ACHN (cell line): ENCODE data around the gene SERPINB1.
A peak's percentile ranks its signal among the peaks of the same experiment; 100 is the strongest.
"Not testable (repeated sequence)": the region's sequence is repeated elsewhere in the genome, so short reads cannot be mapped to it uniquely, and the experiment has no call there.

Experiments used
- DNase-seq: peaks from one replicate; pipeline ENCODE4 v3.0.0-alpha.2; 2015
- in situ Hi-C: cut with HindIII; loops from 2 replicates; pipeline ENCODE4 v1.10.0; 2017; ENCODE audit warnings: low sequenced_read_pairs, low pct_ligation_motif_present, low pct_unique_long_range_greater_than_20kb

The SERPINB1 gene

DNA sequence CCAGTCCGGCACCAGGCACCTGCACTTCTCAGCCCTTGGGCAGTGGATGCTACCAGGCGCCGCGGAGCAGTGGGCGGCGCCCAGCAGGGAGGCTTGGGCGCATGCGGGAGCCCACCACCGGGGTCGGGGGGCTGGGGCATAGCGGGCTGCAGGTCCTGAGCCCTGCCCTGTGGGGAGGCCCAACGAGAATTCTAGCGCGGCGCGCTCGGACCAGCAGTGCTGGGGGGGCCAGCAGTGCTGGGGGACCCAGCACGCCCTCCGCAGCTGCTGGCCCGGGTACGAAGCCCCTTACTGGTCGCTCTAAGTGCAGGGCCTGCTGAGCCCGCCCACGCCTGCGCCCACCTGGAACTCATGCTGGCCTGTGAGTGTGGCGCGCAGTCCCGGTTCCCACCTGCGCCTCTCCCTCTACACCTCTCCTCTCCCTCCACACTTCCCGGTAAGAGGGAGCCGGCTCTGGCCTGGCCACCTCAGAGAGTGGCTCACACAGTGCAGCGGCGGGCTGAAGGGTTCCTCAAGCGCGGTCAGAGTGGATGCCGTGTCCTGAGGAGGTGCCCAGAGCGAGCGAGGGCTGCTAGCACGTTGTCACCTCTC is 28.5 kb upstream of the SERPINB1 start:
- DNase-seq = no peak
- in situ Hi-C loops = no loop called here

DNA sequence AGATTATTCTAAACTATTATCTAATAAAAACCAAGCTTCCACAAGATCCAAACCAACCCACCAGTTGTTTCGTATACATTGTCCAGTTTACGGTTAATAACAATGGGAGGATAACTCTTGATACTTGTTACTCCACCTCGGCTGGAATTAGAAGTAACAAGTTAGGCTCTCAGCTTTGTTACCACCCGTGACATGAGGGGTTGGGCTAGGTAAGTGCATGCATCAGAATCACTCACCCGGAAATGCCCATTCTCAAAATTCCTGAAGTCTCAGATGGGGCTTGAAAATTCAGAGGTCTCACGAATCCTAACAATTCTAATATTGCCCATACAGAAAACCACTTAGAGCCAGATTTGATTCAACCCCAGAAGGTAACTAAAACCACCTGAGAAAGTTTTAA is 27.0 kb upstream of the SERPINB1 start:
- no peak for DNase-seq
- in situ Hi-C loops = no loop called here

DNA sequence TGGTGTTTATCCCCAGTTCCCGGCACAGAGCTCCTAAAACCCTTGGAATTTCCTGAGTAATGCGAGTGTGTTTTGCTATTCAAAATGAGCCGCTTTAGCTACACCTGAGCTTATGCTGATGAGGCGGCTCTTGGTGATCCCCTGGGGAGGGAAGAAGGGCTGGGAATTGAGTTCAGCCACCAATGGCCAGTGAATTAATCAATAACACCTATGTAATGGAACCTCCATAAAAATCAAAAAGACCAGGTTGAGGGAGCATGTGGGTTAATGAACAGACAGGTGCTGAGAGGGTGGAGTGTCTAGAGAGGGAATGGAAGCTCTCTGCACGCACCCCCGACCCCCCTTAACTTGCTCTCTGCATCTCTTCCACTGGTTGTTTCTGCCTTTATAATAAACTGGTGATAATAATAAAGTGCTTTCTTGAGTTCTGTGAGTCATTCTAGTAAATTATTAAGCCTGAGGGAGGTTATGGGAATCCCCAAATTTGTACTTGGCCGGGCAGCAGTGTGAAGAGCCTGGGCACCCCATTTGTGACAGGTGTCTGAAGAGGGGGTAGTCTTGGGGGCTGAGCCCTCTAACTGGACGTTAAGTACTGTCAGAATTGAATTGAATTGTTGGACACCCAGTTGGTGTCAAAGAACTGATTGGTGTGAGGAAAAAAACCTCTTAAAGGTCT is 24.6 kb upstream of the SERPINB1 start:
- in situ Hi-C loops = no loop called here
- DNase-seq = peak; percentile 62

DNA sequence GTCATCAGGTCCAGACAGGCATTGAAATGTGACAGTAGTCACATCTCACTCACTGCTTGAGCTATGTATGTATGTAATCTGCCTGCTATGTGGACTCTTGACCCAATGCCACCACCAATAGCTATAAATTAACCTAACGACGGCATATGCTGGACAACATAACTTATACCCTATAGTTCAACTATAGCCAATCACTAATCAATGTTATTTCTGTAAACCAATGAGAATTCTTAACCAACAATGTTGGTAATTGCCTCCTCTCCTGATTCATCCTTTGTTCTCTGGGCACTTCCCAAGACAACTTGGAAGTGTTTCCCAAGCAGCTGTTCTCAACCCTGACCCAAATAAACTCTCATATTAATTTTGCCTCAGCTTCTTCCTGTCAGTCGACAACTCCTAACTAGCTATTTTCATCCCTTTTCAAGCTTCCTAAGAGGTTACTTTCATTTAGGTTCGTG is 24.1 kb upstream of the SERPINB1 start:
- in situ Hi-C loops = no loop called here
- peak; percentile 18 for DNase-seq

DNA sequence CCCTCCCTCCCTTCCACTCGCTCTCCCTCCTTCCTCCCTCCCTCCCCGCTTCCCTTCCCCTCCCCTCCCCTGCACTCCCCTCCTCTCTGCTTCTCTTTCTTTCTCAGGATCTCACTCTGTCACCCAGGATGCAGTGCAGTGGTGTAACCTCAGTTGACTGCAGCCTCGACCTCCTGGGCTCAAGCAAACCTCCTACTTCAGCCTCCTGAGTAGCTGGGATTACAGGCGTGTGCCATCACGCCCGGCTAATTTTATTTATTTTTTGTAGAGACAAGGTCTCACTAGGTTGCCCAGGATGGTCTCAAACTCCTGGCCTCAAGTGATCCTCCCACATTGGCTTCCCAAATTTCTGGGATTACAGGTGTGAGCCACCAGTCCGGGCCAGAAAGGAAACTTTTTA is 23.6 kb upstream of the SERPINB1 start:
- DNase-seq = no peak
- in situ Hi-C loops = no loop called here

DNA sequence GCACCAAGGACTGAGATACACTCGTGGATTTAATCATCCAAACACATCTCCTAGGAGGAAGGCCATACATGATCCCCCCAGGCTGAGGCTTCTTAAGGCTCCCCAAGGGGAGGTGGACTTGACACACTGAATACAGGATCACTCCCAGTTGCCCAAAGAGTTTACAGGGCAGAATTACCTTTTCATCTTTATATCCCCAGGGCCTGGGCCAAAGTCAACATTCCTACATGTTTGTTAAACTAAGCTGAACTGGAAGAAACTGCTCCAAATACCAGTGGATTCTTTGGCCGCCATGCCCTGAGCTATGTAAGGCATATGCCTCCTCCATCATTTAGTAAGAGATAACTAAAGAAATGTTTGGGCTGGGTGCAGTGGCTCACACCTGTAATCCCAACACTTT is 22.2 kb upstream of the SERPINB1 start:
- in situ Hi-C loops = no loop called here
- DNase-seq = no peak

DNA sequence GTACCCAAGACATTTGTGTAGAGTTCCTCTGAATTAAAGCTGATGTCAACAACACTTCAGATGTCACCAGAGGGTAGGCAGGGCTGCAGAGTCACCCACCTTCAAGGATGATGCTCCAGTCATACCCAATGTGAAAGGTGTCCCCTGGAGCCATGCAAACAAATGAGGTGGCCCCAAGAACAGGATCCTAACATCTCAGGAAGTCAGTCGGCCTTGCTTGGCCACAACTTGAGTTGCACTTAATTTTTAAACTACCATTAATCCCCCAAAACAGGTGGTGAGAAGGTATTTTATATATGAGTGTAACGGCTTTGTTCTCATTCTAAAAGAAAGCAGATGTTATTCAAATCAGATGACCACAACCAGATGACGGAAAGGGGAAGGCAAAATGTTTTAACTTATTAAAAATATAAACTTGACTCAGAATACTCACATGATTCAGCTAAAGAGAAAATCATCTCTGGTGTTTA is 21.1 kb upstream of the SERPINB1 start:
- in situ Hi-C loops = no loop called here
- DNase-seq = no peak

DNA sequence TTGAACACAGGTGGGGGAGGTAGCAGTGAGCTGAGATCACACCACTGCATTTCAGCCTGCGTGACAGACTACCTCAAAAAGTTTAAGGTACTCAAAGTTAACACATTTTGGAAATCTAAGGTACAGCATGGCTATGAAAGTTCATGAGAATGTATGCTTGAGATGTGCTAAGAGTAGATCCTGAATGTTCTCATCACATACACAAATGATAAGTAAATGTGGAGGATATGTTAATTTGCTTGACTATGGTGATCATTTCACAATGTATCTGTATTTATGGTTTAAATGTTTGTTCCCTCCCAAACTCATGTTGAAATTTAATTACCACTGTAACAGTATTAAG is 20.1 kb upstream of the SERPINB1 start:
- DNase-seq = no peak
- in situ Hi-C loops = no loop called here

DNA sequence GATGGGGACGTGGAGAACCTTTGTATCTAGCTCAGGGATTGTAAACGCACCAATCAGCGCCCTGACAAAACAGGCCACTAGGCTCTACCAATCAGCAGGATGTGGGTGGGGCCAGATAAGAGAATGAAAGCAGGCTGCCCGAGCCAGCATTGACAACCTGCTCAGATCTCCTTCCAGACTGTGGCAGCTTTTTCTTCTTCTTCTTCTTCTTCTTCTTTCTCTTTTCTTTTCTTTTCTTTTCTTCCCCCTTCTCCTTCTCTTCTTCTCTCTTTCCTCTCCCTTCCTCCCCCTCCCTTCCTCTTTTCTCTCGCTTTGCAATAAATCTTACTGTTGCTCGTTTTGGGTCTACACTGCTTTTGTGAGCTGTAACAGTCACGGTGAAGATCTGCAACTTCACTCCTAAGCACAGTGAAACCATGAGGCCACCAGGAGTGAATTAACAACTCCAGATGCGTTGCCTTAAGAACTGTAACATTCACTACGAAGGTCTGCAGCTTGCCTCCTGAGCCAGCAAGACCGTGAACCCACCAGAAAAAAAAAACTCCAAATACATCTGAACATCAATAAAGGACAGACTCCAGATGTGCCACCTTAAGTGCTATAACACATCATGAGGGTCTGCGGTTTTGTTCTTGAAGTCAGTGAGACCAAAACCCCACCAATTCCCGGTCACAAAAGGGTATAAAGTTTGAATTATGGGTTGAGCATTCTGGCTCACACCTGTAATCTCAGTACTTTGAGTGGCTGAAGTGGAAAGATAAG is 19.6 kb upstream of the SERPINB1 start:
- DNase-seq = no peak

DNA sequence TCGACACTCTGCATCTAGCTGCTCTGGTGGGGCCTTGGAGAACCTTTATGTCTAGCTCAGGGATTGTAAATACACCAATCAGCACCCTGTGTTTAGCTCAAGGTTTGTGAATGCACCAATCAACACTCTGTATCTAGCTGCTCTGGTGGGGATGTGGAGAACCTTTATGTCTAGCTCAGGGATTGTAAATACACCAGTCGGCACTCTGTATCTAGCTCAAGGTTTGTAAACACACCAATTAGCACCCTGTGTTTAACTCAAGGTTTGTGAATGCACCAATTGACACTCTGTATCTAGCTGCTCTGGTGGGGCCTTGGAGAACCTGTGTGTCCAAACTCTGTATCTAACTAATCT is 19.0 kb upstream of the SERPINB1 start:
- in situ Hi-C loops, DNase-seq: not testable (repeated sequence)

More for the DNA sequence above, 19.6 kb upstream of the SERPINB1 start:
- in situ Hi-C loops = no loop called here

DNA sequence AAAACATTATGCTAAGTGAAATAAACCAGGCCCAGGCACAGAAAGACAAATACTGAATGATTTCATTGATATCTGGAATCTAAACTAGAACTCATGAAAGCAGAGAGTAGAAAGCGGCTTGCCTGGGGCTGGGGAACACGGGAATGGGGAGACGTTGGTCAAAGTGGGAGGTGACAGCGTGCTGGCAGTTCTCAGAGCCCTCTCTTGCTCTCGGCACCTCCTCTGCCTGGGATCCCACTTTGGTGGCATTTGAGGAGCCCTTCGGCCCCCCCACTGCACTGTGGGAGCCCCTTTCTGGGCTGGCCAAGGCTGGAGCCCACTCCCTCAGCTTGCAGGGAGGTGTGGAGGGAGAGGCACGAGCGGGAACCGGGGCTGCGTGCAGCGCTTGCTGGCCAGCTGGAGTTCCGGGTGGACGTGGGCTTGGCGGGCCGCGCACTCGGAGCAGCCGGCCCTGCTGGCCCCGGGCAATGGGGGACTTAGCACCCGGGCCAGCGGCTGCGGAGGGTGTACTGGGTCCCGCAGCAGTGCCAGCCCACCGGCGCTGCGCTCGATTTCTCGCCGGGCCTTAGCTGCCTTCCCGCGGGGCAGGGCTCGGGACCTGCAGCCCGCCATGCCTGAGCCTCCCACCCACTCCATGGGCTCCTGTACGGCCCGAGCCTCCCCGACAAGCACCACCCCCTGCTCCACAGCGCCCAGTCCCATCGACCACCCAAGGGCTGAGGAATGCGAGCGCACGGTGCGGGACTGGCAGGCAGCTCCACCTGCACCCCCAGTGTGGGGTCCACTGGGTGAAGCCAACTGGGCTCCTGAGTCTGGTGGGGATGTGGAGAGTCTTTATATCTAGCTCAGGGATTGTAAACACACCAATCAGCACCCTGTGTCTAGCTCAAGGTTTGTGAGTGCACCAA is 18.4 kb upstream of the SERPINB1 start:
- in situ Hi-C loops, DNase-seq: not testable (repeated sequence)

DNA sequence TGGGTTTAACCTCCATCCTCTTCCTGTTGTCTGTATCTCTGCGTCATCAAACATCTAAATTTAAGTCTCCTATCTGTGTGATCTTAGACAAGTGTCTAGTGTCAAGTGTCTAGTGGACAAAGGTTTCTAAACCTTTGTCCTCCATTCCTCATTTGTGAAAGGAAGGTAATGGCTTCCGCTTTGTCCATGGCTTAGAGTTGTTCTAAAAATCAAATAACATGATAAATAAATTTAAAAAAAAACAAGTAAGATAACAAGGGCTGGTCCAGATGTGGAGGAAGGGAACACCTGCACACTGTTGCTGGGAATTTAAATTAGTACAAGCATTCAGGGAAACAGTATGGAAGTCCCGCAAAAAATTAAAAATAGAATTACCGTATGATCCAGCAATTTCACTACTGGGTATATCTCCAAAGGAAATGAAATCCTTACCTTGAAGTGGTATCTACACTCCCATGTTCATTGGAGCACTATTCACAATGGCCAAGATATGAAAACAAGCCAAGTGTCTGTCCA is 17.6 kb upstream of the SERPINB1 start:
- DNase-seq = no peak
- in situ Hi-C loops = no loop called here

DNA sequence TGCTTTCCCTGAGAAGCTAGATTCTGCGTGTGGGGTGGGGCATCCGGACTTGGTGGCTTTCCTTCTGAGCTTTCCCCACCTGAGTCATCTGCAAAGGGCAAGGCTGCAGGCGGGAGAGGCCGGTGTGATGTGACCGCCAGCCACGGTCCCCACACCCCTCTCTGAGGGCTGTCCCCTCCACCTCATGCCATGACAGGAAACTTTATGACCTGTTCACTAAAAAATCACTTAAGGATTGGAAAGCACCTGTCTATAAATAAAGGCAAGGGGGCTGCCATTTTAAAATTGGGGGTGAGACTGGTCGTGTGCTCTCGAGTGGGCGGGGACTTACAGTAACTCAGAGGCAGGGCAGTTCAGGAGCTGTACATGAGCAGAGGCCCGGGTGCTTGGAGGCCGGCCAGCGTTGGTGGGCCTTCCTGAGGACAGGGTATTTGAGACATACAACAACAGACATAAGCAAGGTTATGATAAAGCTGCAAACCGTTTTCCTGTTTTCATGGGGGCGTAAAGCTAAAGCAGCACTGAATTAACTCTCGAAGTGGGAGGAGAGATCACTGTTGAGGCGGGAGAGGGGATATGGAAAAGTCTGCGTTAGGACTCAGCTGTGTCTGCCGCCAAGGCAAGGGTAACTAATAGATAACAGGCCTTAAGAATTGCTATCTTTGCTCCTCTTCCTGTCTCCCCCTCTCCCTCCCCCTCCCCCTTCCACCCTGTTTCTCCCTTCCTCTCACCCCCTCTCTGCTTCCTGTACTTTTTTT is 16.1 kb upstream of the SERPINB1 start:
- in situ Hi-C loops = no loop called here

DNA sequence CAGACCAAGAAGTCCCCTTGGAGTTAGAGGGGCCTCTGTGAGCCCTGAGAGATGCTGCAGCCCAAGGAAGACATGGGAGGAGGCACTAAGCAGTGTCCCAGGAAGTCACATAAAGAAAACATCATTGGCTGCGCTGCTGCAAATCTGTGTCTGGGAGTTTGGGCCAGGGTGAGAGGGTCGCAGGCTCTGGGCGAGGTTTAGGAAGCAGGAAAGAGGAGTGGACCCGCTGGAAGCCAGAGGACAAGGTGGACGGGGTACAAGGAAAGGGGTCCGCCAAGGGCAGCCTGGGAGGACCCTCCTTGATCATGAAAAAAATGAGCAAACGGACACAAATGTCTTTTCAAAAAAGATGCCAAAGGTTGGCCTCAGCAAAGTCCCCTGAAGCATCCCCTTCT is 15.5 kb upstream of the SERPINB1 start:
- in situ Hi-C loops = no loop called here
- no peak for DNase-seq

More for the DNA sequence above, 16.1 kb upstream of the SERPINB1 start:
- DNase-seq = no peak

DNA sequence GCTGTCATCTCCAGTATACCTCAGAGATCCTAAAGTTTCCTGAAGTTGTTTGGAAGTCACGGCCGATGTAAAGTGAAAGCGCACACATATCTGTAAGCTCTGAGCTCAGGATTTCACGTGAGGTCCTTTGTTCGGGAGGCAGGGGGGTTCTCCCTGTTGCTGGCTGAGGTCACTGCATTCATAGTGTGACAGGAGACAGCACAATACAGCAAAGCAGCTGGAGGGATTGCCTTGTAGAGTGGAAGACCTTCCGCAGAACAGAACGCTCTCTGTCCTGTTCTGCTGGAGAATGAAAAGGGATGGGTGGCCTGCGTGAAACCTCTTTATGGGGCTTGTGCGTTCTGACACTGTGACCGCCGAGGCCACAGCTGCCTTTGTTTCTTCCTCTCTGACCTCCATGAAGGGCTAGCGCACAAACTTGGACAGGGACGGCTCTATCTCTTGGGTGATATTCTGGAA is 13.4 kb upstream of the SERPINB1 start:
- DNase-seq = no peak
- in situ Hi-C loops = no loop called here

DNA sequence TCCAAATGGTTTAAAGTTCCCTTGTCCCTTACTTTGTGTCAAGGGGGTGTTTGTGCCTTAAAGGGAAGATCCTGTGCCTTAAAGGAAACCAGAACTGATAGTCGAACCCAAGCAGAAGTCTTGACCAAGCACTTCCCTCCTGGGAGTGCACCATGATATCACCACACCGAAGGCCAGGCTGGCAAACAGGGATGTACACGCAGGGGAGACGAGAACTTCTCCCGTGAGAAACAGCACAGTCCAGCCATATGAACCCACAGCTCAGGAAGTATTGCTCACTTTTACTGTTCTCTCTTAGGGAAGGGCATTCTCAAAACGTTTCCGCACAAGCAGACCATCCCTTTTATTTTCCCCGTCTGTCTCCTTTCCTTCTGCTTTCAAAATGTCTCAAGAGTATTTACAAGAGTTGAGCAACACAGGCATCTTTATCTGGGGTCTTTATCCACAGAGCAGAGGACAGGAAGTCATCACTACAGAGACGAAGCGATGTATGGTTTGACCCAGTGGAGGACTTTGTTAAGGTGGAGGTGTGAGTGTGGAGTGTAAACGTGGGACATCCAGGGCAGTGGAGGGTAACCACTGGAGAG is 12.8 kb upstream of the SERPINB1 start:
- in situ Hi-C loops = no loop called here
- no peak for DNase-seq

DNA sequence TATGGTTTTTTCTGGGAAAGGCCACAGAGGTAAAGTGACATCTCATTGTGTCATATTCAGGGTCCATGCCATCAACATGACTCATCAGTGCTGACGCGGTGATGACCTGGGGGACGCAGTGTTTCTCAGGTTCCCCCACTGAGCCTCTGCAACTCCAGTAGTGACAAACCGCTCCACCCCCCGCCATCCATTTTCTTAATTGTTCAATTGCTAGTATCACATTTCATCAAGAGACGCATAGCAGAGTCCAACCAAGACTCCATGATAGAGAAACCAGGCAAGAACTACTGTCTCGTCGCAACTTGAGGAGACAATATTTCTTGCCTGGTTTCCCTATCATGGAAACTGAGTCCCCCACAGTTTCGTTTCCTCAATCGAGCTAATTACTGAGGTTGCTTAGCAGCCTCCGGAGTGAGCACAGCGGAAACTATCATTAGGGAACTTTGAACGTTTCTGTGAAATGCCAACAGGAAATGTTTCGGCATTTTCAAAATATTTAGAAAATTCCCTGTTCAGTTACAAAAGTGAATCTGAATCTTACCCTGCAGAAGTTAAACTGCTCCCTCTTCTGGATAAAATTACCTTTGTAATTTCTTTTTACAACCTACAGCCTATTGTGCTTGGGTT is 12.2 kb upstream of the SERPINB1 start:
- DNase-seq = peak; percentile 57
- in situ Hi-C loops = no loop called here
